Neural cell (in vitro differentiated cells): ENCODE data around the gene MOGAT2. TPM values are rescaled to one million over a fixed set of nuclear protein-coding genes. Genes with fewer than 3 reads are reported as not detected.

Source experiments
- H2AFZ ChIP-seq: fragments of 200-600, 300-800 bp; sonication (generic), shearing (Covaris generic); 2 replicates; pipeline ENCODE4 v1.6.0; 2014; ENCODE audit warnings: low read depth, mild to moderate bottlenecking, antibody characterized with exemption, low read length, moderate library complexity
- H3F3A ChIP-seq: fragments of 200-600 bp; shearing (Covaris generic); 2 replicates; pipeline ENCODE4 v1.6.1; 2016; ENCODE audit warnings: mild to moderate bottlenecking, moderate library complexity, mixed read lengths, antibody characterized with exemption, low read length; ENCODE audit not compliant: insufficient read depth, poor library complexity, severe bottlenecking
- H3K27ac ChIP-seq: fragments of 200-600, 300-800 bp; sonication (generic), shearing (Covaris generic); 2 replicates; pipeline ENCODE4 v1.5.1; 2014; ENCODE audit warnings: mild to moderate bottlenecking, low read length, moderate library complexity
- H3K27me3 ChIP-seq: fragments of 300-800, 200-600 bp; sonication (generic), shearing (Covaris generic); 2 replicates; pipeline ENCODE4 v1.6.0; 2014; ENCODE audit warnings: mild to moderate bottlenecking, low read depth, low read length, moderate library complexity; ENCODE audit not compliant: insufficient read depth
- H3K36me3 ChIP-seq: fragments of 300-800, 200-600 bp; sonication (generic), shearing (Covaris generic); 2 replicates; pipeline ENCODE4 v1.5.1; 2014; ENCODE audit warnings: mild to moderate bottlenecking, antibody characterized with exemption, low read length, moderate library complexity; ENCODE audit not compliant: insufficient read depth
- H3K4me2 ChIP-seq: fragments of 300-800, 200-600 bp; sonication (generic), shearing (Covaris generic); 2 replicates; pipeline ENCODE4 v1.6.0; 2014; ENCODE audit warnings: mild to moderate bottlenecking, low read length
- H3K4me3 ChIP-seq: fragments of 300-800, 200-600 bp; sonication (generic), shearing (Covaris generic); 2 replicates; pipeline ENCODE4 v1.5.1; 2014; ENCODE audit warnings: mild to moderate bottlenecking, low read length, moderate library complexity
- H3K79me2 ChIP-seq: fragments of 200-600 bp; shearing (Covaris generic); replicated peaks from 2 replicates; pipeline ENCODE4 v1.6.0; 2014; ENCODE audit warnings: mild to moderate bottlenecking, low read length, moderate library complexity; ENCODE audit not compliant: insufficient read depth
- H3K9ac ChIP-seq: fragments of 300-800, 200-600 bp; sonication (generic), shearing (Covaris generic); 2 replicates; pipeline ENCODE4 v1.6.1; 2016; ENCODE audit warnings: mild to moderate bottlenecking, low read length, mixed read lengths
- H3K9me2 ChIP-seq: fragments of 200-600 bp; shearing (Covaris generic); 2 replicates; pipeline ENCODE4 v1.6.1; 2016; ENCODE audit warnings: mild to moderate bottlenecking, low read length, mixed read lengths; ENCODE audit not compliant: insufficient read depth
- H3K9me3 ChIP-seq: fragments of 200-600, 300-800 bp; sonication (generic), shearing (Covaris generic); 2 replicates; pipeline ENCODE4 v1.6.1; 2016; ENCODE audit warnings: mild to moderate bottlenecking, mixed run types, low read length, moderate library complexity, mixed read lengths
- H4K20me1 ChIP-seq: fragments of 200-600 bp; shearing (Covaris generic); 2 replicates; pipeline ENCODE4 v1.6.1; 2016; ENCODE audit warnings: mild to moderate bottlenecking, mixed run types; ENCODE audit not compliant: insufficient read depth
- CTCF ChIP-seq: fragments of 450-650 bp; IDR thresholded peaks from 2 replicates; pipeline ENCODE4 v1.5.1; 2014; ENCODE audit warnings: antibody characterized with exemption, mild to moderate bottlenecking, moderate library complexity; ENCODE audit not compliant: poor library complexity, severe bottlenecking
- EP300 ChIP-seq: fragments of 450-650 bp; conservative IDR thresholded peaks from 2 replicates; pipeline ENCODE4 v1.6.1; 2014; ENCODE audit warnings: antibody characterized with exemption, mild to moderate bottlenecking, moderate library complexity; ENCODE audit not compliant: poor library complexity, severe bottlenecking
- EZH2 ChIP-seq: fragments of 200-600, 300-800 bp; shearing (Covaris generic), sonication (generic); IDR thresholded peaks from 2 replicates; pipeline ENCODE4 v1.6.1; 2014; ENCODE audit warnings: antibody characterized with exemption, low read length, borderline replicate concordance, mild to moderate bottlenecking; ENCODE audit not compliant: insufficient read depth, poor library complexity, severe bottlenecking
- MXI1 ChIP-seq: fragments of 450-650 bp; conservative IDR thresholded peaks from 2 replicates; pipeline ENCODE4 v1.6.1; 2014; ENCODE audit warnings: antibody characterized with exemption, mild to moderate bottlenecking; ENCODE audit not compliant: poor library complexity, severe bottlenecking
- POLR2AphosphoS5 ChIP-seq: IDR thresholded peaks from 2 replicates; pipeline ENCODE4 v1.6.1; 2012
- RAD21 ChIP-seq: fragments of 450-650 bp; conservative IDR thresholded peaks from 2 replicates; pipeline ENCODE4 v1.6.1; 2014; ENCODE audit warnings: antibody characterized with exemption, mild to moderate bottlenecking, moderate library complexity
- SMC3 ChIP-seq: fragments of 450-650 bp; conservative IDR thresholded peaks from 2 replicates; pipeline ENCODE4 v1.6.1; 2014; ENCODE audit warnings: antibody characterized with exemption, mild to moderate bottlenecking, moderate library complexity; ENCODE audit not compliant: poor library complexity
- TAF1 ChIP-seq: IDR thresholded peaks from 2 replicates; pipeline ENCODE4 v1.6.1; 2012; ENCODE audit warnings: low read depth
- polyA plus RNA-seq: library from polyadenylated mRNA; depleted of rRNA; stranded (reverse); fragments of >200 nt; gene quantifications from 2 replicates; pipeline ENCODE4 v1.2.3, GENCODE V29; 2014
- TF ChIP-seq, protein P1 (sequence below): IDR thresholded peaks from 2 replicates; pipeline ENCODE4 v1.6.1; 2012; ENCODE audit warnings: borderline replicate concordance

The MOGAT2 gene
- polyA plus RNA-seq, 1 donor from 2014 or later, result not detected

DNA sequence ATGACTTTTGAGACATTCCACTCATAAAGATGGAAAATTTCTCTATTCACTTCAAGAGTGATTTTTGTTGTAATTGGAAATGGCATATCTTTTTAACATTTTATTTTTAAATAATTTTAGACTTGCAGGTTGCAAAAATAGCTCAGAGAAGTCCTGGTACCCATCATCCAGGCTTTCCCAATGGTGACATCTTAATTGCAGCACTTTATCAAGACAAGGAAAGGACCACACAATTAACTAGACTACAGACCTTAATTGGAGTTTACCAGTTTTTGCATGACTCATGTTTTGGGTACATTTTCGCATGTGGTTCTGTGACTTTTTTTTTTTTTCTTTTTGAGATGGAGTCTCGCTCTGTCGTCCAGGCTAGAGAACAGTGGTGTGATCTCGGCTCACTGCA is 25.8 kb upstream of the MOGAT2 start:
- no peak overlapping the region for H3K27ac ChIP-seq
- no peak overlapping the region for H3K9ac ChIP-seq
- no peaks in the 10 kb centered on the region for H3K79me2 ChIP-seq
- no peaks in the 10 kb centered on the region for H4K20me1 ChIP-seq
- H3K27me3 ChIP-seq, result no peaks in the 10 kb centered on the region
- H3K4me2 ChIP-seq, result no peak overlapping the region
- H3K36me3 ChIP-seq, result no peaks in the 10 kb centered on the region
- H3K9me3 ChIP-seq, result no peaks in the 10 kb centered on the region
- H3F3A ChIP-seq, result no peaks in the 10 kb centered on the region
- TF ChIP-seq RAD21 (no peak), EZH2 (no peak), SMC3 (no peak), CTCF (no peak), POLR2AphosphoS5 (no peak), EP300 (no peak), TAF1 (no peak), MXI1 (no peak)
- TF ChIP-seq, protein P1, sequence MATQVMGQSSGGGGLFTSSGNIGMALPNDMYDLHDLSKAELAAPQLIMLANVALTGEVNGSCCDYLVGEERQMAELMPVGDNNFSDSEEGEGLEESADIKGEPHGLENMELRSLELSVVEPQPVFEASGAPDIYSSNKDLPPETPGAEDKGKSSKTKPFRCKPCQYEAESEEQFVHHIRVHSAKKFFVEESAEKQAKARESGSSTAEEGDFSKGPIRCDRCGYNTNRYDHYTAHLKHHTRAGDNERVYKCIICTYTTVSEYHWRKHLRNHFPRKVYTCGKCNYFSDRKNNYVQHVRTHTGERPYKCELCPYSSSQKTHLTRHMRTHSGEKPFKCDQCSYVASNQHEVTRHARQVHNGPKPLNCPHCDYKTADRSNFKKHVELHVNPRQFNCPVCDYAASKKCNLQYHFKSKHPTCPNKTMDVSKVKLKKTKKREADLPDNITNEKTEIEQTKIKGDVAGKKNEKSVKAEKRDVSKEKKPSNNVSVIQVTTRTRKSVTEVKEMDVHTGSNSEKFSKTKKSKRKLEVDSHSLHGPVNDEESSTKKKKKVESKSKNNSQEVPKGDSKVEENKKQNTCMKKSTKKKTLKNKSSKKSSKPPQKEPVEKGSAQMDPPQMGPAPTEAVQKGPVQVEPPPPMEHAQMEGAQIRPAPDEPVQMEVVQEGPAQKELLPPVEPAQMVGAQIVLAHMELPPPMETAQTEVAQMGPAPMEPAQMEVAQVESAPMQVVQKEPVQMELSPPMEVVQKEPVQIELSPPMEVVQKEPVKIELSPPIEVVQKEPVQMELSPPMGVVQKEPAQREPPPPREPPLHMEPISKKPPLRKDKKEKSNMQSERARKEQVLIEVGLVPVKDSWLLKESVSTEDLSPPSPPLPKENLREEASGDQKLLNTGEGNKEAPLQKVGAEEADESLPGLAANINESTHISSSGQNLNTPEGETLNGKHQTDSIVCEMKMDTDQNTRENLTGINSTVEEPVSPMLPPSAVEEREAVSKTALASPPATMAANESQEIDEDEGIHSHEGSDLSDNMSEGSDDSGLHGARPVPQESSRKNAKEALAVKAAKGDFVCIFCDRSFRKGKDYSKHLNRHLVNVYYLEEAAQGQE, result no peak
- H3K4me3 ChIP-seq, result no peak overlapping the region
- H2AFZ ChIP-seq, result no peak overlapping the region
- H3K9me2 ChIP-seq, result no peaks in the 10 kb centered on the region

DNA sequence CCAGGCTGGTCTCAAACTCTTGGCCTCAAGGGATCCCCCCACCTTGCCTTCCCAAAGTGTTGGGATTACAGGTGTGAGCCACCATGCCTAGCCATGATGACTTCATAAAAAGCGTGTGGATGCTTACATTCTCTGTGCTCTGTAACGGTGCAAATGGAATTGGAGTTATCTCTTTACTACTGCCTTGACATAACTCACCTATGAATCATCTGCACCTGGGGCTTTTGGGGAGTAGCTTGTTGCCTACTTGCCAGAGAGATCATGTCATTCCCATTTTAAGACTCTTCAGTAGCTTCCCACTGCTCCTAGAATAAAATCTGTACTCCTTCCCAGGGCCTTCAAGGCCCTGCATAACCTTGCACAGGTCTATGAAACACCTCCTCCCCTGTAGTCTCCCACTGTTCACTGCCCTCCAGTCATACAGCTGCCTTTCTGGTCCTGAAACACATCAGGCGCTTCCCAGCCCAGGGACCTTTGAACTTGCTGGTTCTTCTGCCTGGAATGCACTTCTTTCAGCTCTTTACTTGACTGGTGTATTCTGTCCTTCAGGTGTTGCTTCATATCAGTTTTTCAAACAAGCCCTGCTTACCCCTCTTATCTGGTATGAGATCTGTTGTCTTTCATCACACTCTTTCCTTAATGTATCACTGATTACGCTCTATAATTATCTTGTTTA is 19.6 kb upstream of the MOGAT2 start:
- no peak overlapping the region for H3K9ac ChIP-seq
- H4K20me1 ChIP-seq, result no peaks in the 10 kb centered on the region
- H3K9me3 ChIP-seq, result no peaks in the 10 kb centered on the region
- H3K27ac ChIP-seq, result no peak overlapping the region
- H3K36me3 ChIP-seq, result no peaks in the 10 kb centered on the region
- no peak overlapping the region for H3K4me2 ChIP-seq
- TF ChIP-seq SMC3, result no peak
- TF ChIP-seq EP300, result no peak
- TF ChIP-seq EZH2, result no peak
- no peak for TF ChIP-seq POLR2AphosphoS5
- TF ChIP-seq, protein P1, result no peak
- no peak for TF ChIP-seq MXI1
- TF ChIP-seq TAF1, result no peak
- no peak for TF ChIP-seq CTCF
- TF ChIP-seq RAD21, result no peak
- H3K4me3 ChIP-seq, result no peak overlapping the region
- no peaks in the 10 kb centered on the region for H3K27me3 ChIP-seq
- H2AFZ ChIP-seq, result no peak overlapping the region
- H3K9me2 ChIP-seq, result no peaks in the 10 kb centered on the region
- H3K79me2 ChIP-seq, result no peaks in the 10 kb centered on the region
- no peaks in the 10 kb centered on the region for H3F3A ChIP-seq
